Panc1 (cell line): Measurements from ENCODE around the gene RHPN2.

Experiments
- POLR2AphosphoS5 ChIP-seq: IDR thresholded peaks from 2 replicates; pipeline ENCODE4 v1.6.1; 2012; ENCODE audit warnings: mild to moderate bottlenecking, low read depth, low read length, moderate library complexity
- TCF7L2 ChIP-seq: IDR thresholded peaks from 2 replicates; pipeline ENCODE4 v1.6.1; 2011; ENCODE audit warnings: mild to moderate bottlenecking, low read depth, low read length, inconsistent platforms
- TF ChIP-seq, protein P1 (sequence below): fragments of 450-650 bp; IDR thresholded peaks from 2 replicates; pipeline ENCODE4 v1.5.1; 2017; ENCODE audit warnings: mild to moderate bottlenecking
- TF ChIP-seq, protein P2 (sequence below), 2 experiments: IDR thresholded peaks; 2 replicates each; pipeline ENCODE4 v1.6.1; 2011 to 2012; ENCODE audit warnings: low read depth in 2 of 2, control low read depth in 1 of 2, low read length in 1 of 2, mild to moderate bottlenecking in 1 of 2, moderate library complexity in 1 of 2; ENCODE audit not compliant: insufficient read depth in 1 of 2

GRCh38 chr19:33064792-33065550, at the start of gene RHPN2:
- TF ChIP-seq, protein P1, sequence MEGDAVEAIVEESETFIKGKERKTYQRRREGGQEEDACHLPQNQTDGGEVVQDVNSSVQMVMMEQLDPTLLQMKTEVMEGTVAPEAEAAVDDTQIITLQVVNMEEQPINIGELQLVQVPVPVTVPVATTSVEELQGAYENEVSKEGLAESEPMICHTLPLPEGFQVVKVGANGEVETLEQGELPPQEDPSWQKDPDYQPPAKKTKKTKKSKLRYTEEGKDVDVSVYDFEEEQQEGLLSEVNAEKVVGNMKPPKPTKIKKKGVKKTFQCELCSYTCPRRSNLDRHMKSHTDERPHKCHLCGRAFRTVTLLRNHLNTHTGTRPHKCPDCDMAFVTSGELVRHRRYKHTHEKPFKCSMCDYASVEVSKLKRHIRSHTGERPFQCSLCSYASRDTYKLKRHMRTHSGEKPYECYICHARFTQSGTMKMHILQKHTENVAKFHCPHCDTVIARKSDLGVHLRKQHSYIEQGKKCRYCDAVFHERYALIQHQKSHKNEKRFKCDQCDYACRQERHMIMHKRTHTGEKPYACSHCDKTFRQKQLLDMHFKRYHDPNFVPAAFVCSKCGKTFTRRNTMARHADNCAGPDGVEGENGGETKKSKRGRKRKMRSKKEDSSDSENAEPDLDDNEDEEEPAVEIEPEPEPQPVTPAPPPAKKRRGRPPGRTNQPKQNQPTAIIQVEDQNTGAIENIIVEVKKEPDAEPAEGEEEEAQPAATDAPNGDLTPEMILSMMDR = no peak
- peak; percentile 87 for TF ChIP-seq POLR2AphosphoS5
- TF ChIP-seq, protein P2, sequence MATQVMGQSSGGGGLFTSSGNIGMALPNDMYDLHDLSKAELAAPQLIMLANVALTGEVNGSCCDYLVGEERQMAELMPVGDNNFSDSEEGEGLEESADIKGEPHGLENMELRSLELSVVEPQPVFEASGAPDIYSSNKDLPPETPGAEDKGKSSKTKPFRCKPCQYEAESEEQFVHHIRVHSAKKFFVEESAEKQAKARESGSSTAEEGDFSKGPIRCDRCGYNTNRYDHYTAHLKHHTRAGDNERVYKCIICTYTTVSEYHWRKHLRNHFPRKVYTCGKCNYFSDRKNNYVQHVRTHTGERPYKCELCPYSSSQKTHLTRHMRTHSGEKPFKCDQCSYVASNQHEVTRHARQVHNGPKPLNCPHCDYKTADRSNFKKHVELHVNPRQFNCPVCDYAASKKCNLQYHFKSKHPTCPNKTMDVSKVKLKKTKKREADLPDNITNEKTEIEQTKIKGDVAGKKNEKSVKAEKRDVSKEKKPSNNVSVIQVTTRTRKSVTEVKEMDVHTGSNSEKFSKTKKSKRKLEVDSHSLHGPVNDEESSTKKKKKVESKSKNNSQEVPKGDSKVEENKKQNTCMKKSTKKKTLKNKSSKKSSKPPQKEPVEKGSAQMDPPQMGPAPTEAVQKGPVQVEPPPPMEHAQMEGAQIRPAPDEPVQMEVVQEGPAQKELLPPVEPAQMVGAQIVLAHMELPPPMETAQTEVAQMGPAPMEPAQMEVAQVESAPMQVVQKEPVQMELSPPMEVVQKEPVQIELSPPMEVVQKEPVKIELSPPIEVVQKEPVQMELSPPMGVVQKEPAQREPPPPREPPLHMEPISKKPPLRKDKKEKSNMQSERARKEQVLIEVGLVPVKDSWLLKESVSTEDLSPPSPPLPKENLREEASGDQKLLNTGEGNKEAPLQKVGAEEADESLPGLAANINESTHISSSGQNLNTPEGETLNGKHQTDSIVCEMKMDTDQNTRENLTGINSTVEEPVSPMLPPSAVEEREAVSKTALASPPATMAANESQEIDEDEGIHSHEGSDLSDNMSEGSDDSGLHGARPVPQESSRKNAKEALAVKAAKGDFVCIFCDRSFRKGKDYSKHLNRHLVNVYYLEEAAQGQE (IDR thresholded peaks at IDR 0.05; ENCODE audit: insufficient read depth in 1 of 2, low read depth in 2 of 2, low read length in 1 of 2) = no peak; a peak in 1 of 4 replicates
- TF ChIP-seq TCF7L2 = no peak
